Measurements from ENCODE around the gene HLA-DPA1.
"Not testable (repeated sequence)": the region's sequence is repeated elsewhere in the genome, so short reads cannot be mapped to it uniquely, and the experiment has no call there.

DNA sequence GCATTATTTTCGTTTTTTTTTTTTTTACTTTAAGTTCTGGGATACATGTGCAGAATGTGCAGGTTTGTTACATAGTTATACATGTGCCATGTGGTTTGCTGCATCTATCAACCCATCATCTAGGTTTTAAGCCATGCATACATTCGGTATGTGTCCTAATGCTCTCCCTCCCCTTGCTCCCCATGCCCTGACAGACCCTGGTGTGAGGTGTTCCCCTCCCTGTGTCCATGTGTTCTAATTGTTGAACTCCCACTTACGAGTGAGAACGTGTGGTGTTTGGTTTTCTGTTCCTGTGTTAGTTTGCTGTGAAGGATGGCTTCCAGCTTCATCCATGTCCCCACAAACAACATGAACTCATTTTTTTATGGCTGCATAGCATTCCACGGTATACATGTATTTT lies 10.0 kb downstream of the HLA-DPA1 start:
- TF ChIP-seq, protein P1, sequence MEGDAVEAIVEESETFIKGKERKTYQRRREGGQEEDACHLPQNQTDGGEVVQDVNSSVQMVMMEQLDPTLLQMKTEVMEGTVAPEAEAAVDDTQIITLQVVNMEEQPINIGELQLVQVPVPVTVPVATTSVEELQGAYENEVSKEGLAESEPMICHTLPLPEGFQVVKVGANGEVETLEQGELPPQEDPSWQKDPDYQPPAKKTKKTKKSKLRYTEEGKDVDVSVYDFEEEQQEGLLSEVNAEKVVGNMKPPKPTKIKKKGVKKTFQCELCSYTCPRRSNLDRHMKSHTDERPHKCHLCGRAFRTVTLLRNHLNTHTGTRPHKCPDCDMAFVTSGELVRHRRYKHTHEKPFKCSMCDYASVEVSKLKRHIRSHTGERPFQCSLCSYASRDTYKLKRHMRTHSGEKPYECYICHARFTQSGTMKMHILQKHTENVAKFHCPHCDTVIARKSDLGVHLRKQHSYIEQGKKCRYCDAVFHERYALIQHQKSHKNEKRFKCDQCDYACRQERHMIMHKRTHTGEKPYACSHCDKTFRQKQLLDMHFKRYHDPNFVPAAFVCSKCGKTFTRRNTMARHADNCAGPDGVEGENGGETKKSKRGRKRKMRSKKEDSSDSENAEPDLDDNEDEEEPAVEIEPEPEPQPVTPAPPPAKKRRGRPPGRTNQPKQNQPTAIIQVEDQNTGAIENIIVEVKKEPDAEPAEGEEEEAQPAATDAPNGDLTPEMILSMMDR (conservative IDR thresholded peaks at IDR 0.05; ENCODE audit: low read length): not testable (repeated sequence)
- not testable (repeated sequence) for TF ChIP-seq EZH2phosphoT487 (IDR thresholded peaks at IDR 0.05; ENCODE audit: borderline replicate concordance)
